CD14-positive monocyte (primary cell): ENCODE measurements around the gene RANBP3. TPM values are rescaled to one million over a fixed set of nuclear protein-coding genes. Genes with fewer than 3 reads are reported as not detected.

Source experiments
- DNase-seq, 3 donors: peaks; one replicate each; pipeline ENCODE4 v3.0.0-alpha.2; 2011 to 2022
- H2AFZ ChIP-seq: 2 replicates; pipeline ENCODE4 v1.6.0; 2012; ENCODE audit warnings: mild to moderate bottlenecking, low read depth, low read length, inconsistent platforms; ENCODE audit not compliant: insufficient read depth, poor library complexity, severe bottlenecking
- H3K27ac ChIP-seq, 2 donors: 1 replicate in 1 of 2; 2 replicates in 1 of 2; pipeline ENCODE4 v1.5.1; 2012 to 2013; ENCODE audit warnings: low read length in 2 of 2, control low read depth in 1 of 2, inconsistent platforms in 1 of 2, low read depth in 1 of 2, mild to moderate bottlenecking in 1 of 2
- H3K27me3 ChIP-seq, 2 donors: one replicate each; pipeline versions ENCODE4 v1.6.0 to v1.6.1; 2011 to 2013; ENCODE audit warnings: low read length in 2 of 2; ENCODE audit not compliant: control insufficient read depth in 2 of 2, insufficient read depth in 2 of 2
- H3K36me3 ChIP-seq, 2 donors: replicated peaks in 1 of 2; 1 replicate in 1 of 2; 2 replicates in 1 of 2; pipeline versions ENCODE4 v1.5.1 to v1.6.1; 2012 to 2013; ENCODE audit warnings: low read length in 2 of 2, control low read depth in 1 of 2, inconsistent platforms in 1 of 2, mild to moderate bottlenecking in 1 of 2; ENCODE audit not compliant: insufficient read depth in 2 of 2, control insufficient read depth in 1 of 2
- H3K4me1 ChIP-seq, 2 donors: 1 replicate in 1 of 2; 2 replicates in 1 of 2; pipeline versions ENCODE4 v1.5.1 to v1.6.1; 2012 to 2013; ENCODE audit warnings: low read length in 2 of 2, control low read depth in 1 of 2, inconsistent platforms in 1 of 2, mild to moderate bottlenecking in 1 of 2, moderate library complexity in 1 of 2; ENCODE audit not compliant: insufficient read depth in 2 of 2, control insufficient read depth in 1 of 2
- H3K4me2 ChIP-seq: replicated peaks from 2 replicates; pipeline ENCODE3; 2012; ENCODE audit warnings: low read length, moderate library complexity, mild to moderate bottlenecking; ENCODE audit not compliant: poor library complexity, severe bottlenecking; ENCODE audit errors: extremely low read depth
- H3K4me3 ChIP-seq, 3 experiments: fragments of 200-600 bp in 1 of 3; sonication (generic) in 1 of 3; replicated peaks in 1 of 3; 1 replicate in 2 of 3; 2 replicates in 1 of 3; pipeline ENCODE4 v1.5.1; 2011 to 2013; ENCODE audit warnings: low read length in 3 of 3, mild to moderate bottlenecking in 3 of 3, control low read depth in 2 of 3, low read depth in 2 of 3, inconsistent platforms in 1 of 3, moderate library complexity in 1 of 3
- H3K79me2 ChIP-seq: 2 replicates; pipeline ENCODE4 v1.6.0; 2012; ENCODE audit warnings: mild to moderate bottlenecking, control low read depth, inconsistent platforms, low read length, moderate library complexity; ENCODE audit not compliant: insufficient read depth
- H3K9ac ChIP-seq: 2 replicates; pipeline ENCODE4 v1.6.0; 2017; ENCODE audit warnings: low read length, mild to moderate bottlenecking; ENCODE audit not compliant: insufficient read depth, poor library complexity, severe bottlenecking
- H3K9me3 ChIP-seq, 2 donors: replicated peaks in 1 of 2; 1 replicate in 1 of 2; 2 replicates in 1 of 2; pipeline versions ENCODE4 v1.5.1 to v1.6.1; 2012 to 2013; ENCODE audit warnings: low read length in 2 of 2, control low read depth in 1 of 2; ENCODE audit not compliant: control insufficient read depth in 1 of 2, insufficient read depth in 1 of 2
- H4K20me1 ChIP-seq: 2 replicates; pipeline ENCODE4 v1.6.0; 2012; ENCODE audit warnings: mild to moderate bottlenecking, low read length, control low read depth, moderate library complexity; ENCODE audit not compliant: insufficient read depth
- H3K27ac Mint-ChIP-seq, 7 donors: one replicate each; pipeline ENCODE4 v1.8.0; 2020; ENCODE audit warnings: mild to moderate bottlenecking in 7 of 7, mixed read lengths in 7 of 7, moderate library complexity in 6 of 7, inconsistent platforms in 2 of 7
- H3K27me3 Mint-ChIP-seq, 3 donors: one replicate each; pipeline ENCODE4 v1.8.0; 2021 to 2022; ENCODE audit warnings: low read depth in 3 of 3, mild to moderate bottlenecking in 3 of 3, mixed read lengths in 3 of 3, moderate library complexity in 3 of 3, inconsistent platforms in 1 of 3
- H3K36me3 Mint-ChIP-seq, 2 donors: one replicate each; pipeline ENCODE4 v1.8.0; 2020; ENCODE audit warnings: mixed read lengths in 2 of 2, inconsistent platforms in 1 of 2, mild to moderate bottlenecking in 1 of 2
- H3K4me1 Mint-ChIP-seq: one replicate; pipeline ENCODE4 v1.8.0; 2020; ENCODE audit warnings: mild to moderate bottlenecking, mixed read lengths
- H3K4me3 Mint-ChIP-seq, 2 donors: one replicate each; pipeline ENCODE4 v1.8.0; 2020; ENCODE audit warnings: mild to moderate bottlenecking in 2 of 2, mixed read lengths in 2 of 2, moderate library complexity in 1 of 2
- H3K9me3 Mint-ChIP-seq, 7 donors: one replicate each; pipeline ENCODE4 v1.8.0; 2020 to 2022; ENCODE audit warnings: mixed read lengths in 7 of 7, mild to moderate bottlenecking in 6 of 7, moderate library complexity in 6 of 7, inconsistent platforms in 2 of 7
- WGBS: methylation state at CpG from one replicate; pipeline ENCODE4 v1.1.5; 2013; ENCODE audit warnings: missing lambda C conversion rate; ENCODE audit not compliant: insufficient coverage; 5-methylcytosine and 5-hydroxymethylcytosine counted together
- intact Hi-C, 2 donors: fragments of 100-400 bp; cut with micrococcal nuclease; formaldehyde crosslinking; loops; one replicate each; pipeline versions ENCODE4 v1.15.0 to v1.15.1; 2023
- polyA plus RNA-seq, 3 donors: library from polyadenylated mRNA; depleted of rRNA in 1 of 3; unstranded in 2 of 3; stranded (reverse) in 1 of 3; fragments of 300-500 nt in 2 of 3; fragments of >200 nt in 1 of 3; fragmentation: Illumina TruSeq in 2 of 3; gene quantifications; 1 replicate in 2 of 3; 2 replicates in 1 of 3; pipeline ENCODE4 v1.2.3, GENCODE V29; 2012 to 2021
- TF ChIP-seq, protein P1 (sequence below): fragments of 200-600 bp; IDR thresholded peaks from one replicate; pipeline ENCODE4 v1.8.0; 2022; ENCODE audit warnings: antibody characterized with exemption, mild to moderate bottlenecking

Gene RANBP3
- polyA plus RNA-seq, 3 donors: 4.5 to 49.5 (median 8.1) TPM

- H3K27me3 ChIP-seq: peaks cover 0 to 14% of the 10 kb centered on the region in 2 donors
- WGBS: 65% methylated on average over 10 of the region's 15 CpGs
- Mint-ChIP-seq H3K4me1 (no peaks in the 10 kb centered on the region), H3K27ac (no peak overlapping the region), H3K27me3 (peaks cover 22 to 39% (median 24%) of the 10 kb centered on the region in 3 donors), H3K9me3 (peaks cover 0 to 2% (median 0%) of the 10 kb centered on the region in 7 donors), H3K4me3 (no peak overlapping the region), H3K36me3 (peaks cover 18 to 30% of the 10 kb centered on the region in 2 donors)
- no peak overlapping the region for H3K4me3 ChIP-seq
- H4K20me1 ChIP-seq: peaks cover 15% of the 10 kb centered on the region
- H3K27ac ChIP-seq: no peak overlapping the region
- peaks cover 29 to 32% of the 10 kb centered on the region in 2 donors for H3K36me3 ChIP-seq
- H3K79me2 ChIP-seq: peaks cover 3% of the 10 kb centered on the region
- H3K9me3 ChIP-seq: no peaks in the 10 kb centered on the region
- DNase-seq: no peak
- intact Hi-C loops: loop anchor here in 1 of 2 donors (5.0 kb wide), 1 partner anchor 86 kb away; the partner anchor contains the start of gene NRTN
- H3K4me1 ChIP-seq: no peaks in the 10 kb centered on the region
- H2AFZ ChIP-seq: no peak overlapping the region
- no peak overlapping the region for H3K9ac ChIP-seq
- no peak overlapping the region for H3K4me2 ChIP-seq
- TF ChIP-seq, protein P1, sequence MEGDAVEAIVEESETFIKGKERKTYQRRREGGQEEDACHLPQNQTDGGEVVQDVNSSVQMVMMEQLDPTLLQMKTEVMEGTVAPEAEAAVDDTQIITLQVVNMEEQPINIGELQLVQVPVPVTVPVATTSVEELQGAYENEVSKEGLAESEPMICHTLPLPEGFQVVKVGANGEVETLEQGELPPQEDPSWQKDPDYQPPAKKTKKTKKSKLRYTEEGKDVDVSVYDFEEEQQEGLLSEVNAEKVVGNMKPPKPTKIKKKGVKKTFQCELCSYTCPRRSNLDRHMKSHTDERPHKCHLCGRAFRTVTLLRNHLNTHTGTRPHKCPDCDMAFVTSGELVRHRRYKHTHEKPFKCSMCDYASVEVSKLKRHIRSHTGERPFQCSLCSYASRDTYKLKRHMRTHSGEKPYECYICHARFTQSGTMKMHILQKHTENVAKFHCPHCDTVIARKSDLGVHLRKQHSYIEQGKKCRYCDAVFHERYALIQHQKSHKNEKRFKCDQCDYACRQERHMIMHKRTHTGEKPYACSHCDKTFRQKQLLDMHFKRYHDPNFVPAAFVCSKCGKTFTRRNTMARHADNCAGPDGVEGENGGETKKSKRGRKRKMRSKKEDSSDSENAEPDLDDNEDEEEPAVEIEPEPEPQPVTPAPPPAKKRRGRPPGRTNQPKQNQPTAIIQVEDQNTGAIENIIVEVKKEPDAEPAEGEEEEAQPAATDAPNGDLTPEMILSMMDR: peak; percentile 20
These were observed 85.1 kb downstream of the RANBP3 start for GRCh38 chr19:5892772-5893275.

DNA sequence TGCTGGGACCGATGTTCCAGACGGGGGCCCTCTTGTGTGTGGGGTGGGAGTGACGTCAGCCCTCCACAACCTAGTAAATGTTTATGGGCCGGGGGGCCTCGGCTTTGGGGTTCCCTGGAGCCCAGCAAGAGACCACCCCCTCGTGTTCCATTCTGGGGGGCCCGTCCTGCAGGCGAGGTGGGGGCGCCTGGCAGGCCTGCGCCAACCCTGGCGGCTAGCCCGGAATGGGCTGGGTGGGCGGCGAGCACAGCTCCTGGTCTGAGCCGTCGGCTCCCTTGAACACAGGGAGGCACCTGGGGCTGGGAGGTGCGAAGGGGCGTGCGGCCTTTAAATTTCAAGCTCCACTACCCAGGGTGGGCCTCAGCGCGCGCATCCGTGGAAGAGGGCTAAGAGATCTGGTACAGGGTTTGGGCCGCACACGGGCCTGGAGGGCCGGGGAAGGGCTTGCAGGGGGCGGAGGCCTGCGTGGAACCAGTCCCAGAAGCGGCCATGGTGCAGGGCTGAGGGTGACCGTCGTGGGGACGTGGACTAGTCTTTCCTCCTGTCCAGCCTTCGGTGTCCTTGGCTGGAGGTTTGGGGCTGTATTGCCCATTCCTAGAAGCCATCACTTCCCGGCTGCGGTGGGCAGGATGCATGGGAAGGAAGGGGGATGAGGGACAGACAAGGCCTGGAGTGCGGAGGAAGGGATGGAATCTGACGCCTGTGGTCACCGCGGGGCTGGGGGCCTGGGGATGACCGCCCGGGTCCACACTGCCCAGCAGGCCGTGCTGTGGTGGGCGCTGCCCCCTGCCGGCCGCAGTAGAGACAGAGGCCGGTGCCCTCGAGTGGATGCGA lies 85.8 kb downstream of the RANBP3 start:
- no peak overlapping the region for H3K4me3 ChIP-seq
- H2AFZ ChIP-seq: no peak overlapping the region
- H3K4me2 ChIP-seq: no peak overlapping the region
- Mint-ChIP-seq H3K4me1 (no peaks in the 10 kb centered on the region), H3K27me3 (peaks cover 22 to 41% (median 24%) of the 10 kb centered on the region in 3 donors), H3K9me3 (peaks cover 0 to 2% (median 0%) of the 10 kb centered on the region in 7 donors), H3K36me3 (peaks cover 18 to 27% of the 10 kb centered on the region in 2 donors), H3K27ac (no peak overlapping the region), H3K4me3 (peak overlapping the region in 1 of 2 donors; percentile 42)
- H3K9me3 ChIP-seq: no peaks in the 10 kb centered on the region
- no peaks in the 10 kb centered on the region for H3K79me2 ChIP-seq
- H3K27me3 ChIP-seq: peaks cover 0 to 14% of the 10 kb centered on the region in 2 donors
- intact Hi-C loops: loop anchor here in 1 of 2 donors (5.0 kb wide), 1 partner anchor 85 kb away; the partner anchor contains the start of gene NRTN
- H3K4me1 ChIP-seq: no peaks in the 10 kb centered on the region
- 15% methylated on average over 37 of the region's 48 CpGs for WGBS
- peaks cover 8% of the 10 kb centered on the region for H4K20me1 ChIP-seq
- no peak for DNase-seq
- TF ChIP-seq, protein P1: peak; percentile 63
- peaks cover 24 to 30% of the 10 kb centered on the region in 2 donors for H3K36me3 ChIP-seq
- H3K9ac ChIP-seq: no peak overlapping the region
- no peak overlapping the region for H3K27ac ChIP-seq
